Liver (tissue), 9 donors: ENCODE measurements around the gene LTB4R2. TPM values are rescaled to one million over a fixed set of nuclear protein-coding genes. Genes with fewer than 3 reads are reported as not detected.
A peak's percentile ranks its signal among the peaks of the same experiment; 100 is the strongest.

Experiments used
- DNase-seq: peaks from one replicate; pipeline ENCODE4 v3.0.0-alpha.2; 2017; ENCODE audit warnings: low spot score
- H3K27ac ChIP-seq, 2 donors: one replicate each; pipeline ENCODE4 v1.7.0; 2013; ENCODE audit warnings: inconsistent platforms in 2 of 2, low read length in 2 of 2, control low read depth in 1 of 2, low read depth in 1 of 2, mild to moderate bottlenecking in 1 of 2
- H3K27me3 ChIP-seq, 4 donors: one replicate each; pipeline versions ENCODE4 v1.6.1 to v1.7.0; 2013; ENCODE audit warnings: low read length in 3 of 4, inconsistent platforms in 1 of 4, mild to moderate bottlenecking in 1 of 4, moderate library complexity in 1 of 4; ENCODE audit not compliant: control insufficient read depth in 4 of 4, insufficient read depth in 4 of 4
- H3K36me3 ChIP-seq, 4 donors: one replicate each; pipeline versions ENCODE4 v1.6.1 to v1.7.0; 2013; ENCODE audit warnings: low read length in 3 of 4, mild to moderate bottlenecking in 3 of 4, low read depth in 1 of 4, moderate library complexity in 1 of 4; ENCODE audit not compliant: control insufficient read depth in 4 of 4, insufficient read depth in 3 of 4
- H3K4me1 ChIP-seq, 4 donors: one replicate each; pipeline versions ENCODE4 v1.6.1 to v1.7.0; 2013; ENCODE audit warnings: low read length in 3 of 4, mild to moderate bottlenecking in 3 of 4, moderate library complexity in 1 of 4; ENCODE audit not compliant: control insufficient read depth in 4 of 4, insufficient read depth in 4 of 4
- H3K4me3 ChIP-seq, 3 donors: one replicate each; pipeline versions ENCODE4 v1.6.1 to v1.7.0; 2013; ENCODE audit warnings: low read length in 3 of 3, control low read depth in 1 of 3, low read depth in 1 of 3, mild to moderate bottlenecking in 1 of 3
- H3K9ac ChIP-seq, 2 donors: one replicate each; pipeline ENCODE4 v1.7.0; 2013; ENCODE audit warnings: low read length in 2 of 2, mild to moderate bottlenecking in 2 of 2, moderate library complexity in 2 of 2, control low read depth in 1 of 2, low read depth in 1 of 2
- H3K9me3 ChIP-seq, 4 donors: one replicate each; pipeline versions ENCODE4 v1.6.1 to v1.7.0; 2013; ENCODE audit warnings: low read length in 3 of 4; ENCODE audit not compliant: control insufficient read depth in 4 of 4
- EGR1 ChIP-seq, 2 donors: IDR thresholded peaks; 2 replicates each; pipeline ENCODE4 v1.6.1; 2016 to 2018; ENCODE audit warnings: antibody characterized with exemption in 2 of 2, low read depth in 2 of 2
- FOXA1 ChIP-seq: IDR thresholded peaks from 2 replicates; pipeline ENCODE4 v1.6.1; 2016; ENCODE audit warnings: antibody characterized with exemption
- FOXA2 ChIP-seq: IDR thresholded peaks from 2 replicates; pipeline ENCODE4 v1.6.1; 2016; ENCODE audit warnings: antibody characterized with exemption
- GABPA ChIP-seq, 2 donors: IDR thresholded peaks in 1 of 2; conservative IDR thresholded peaks in 1 of 2; 2 replicates each; pipeline ENCODE4 v1.6.1; 2016; ENCODE audit warnings: antibody characterized with exemption in 2 of 2, mild to moderate bottlenecking in 1 of 2, moderate library complexity in 1 of 2
- HNF4A ChIP-seq, 2 donors: conservative IDR thresholded peaks; 2 replicates each; pipeline ENCODE4 v1.6.1; 2016; ENCODE audit warnings: antibody characterized with exemption in 2 of 2, mild to moderate bottlenecking in 2 of 2
- HNF4G ChIP-seq: IDR thresholded peaks from 2 replicates; pipeline ENCODE4 v1.6.1; 2016; ENCODE audit warnings: antibody characterized with exemption
- JUND ChIP-seq, 2 donors: IDR thresholded peaks; 2 replicates each; pipeline ENCODE4 v1.6.1; 2016; ENCODE audit warnings: antibody characterized with exemption in 2 of 2
- NR2F2 ChIP-seq: IDR thresholded peaks from 2 replicates; pipeline ENCODE4 v1.6.1; 2016; ENCODE audit warnings: antibody characterized with exemption
- RAD21 ChIP-seq, 2 donors: IDR thresholded peaks; 2 replicates each; pipeline ENCODE4 v1.6.1; 2016; ENCODE audit warnings: antibody characterized with exemption in 2 of 2, mild to moderate bottlenecking in 2 of 2
- RXRA ChIP-seq, 2 donors: IDR thresholded peaks; 2 replicates each; pipeline ENCODE4 v1.6.1; 2017 to 2018; ENCODE audit warnings: antibody characterized with exemption in 2 of 2, mild to moderate bottlenecking in 1 of 2
- SP1 ChIP-seq: IDR thresholded peaks from 2 replicates; pipeline ENCODE4 v1.6.1; 2018; ENCODE audit warnings: antibody characterized with exemption, mild to moderate bottlenecking
- TAF1 ChIP-seq: conservative IDR thresholded peaks from 2 replicates; pipeline ENCODE4 v1.6.1; 2016; ENCODE audit warnings: antibody characterized with exemption, mild to moderate bottlenecking
- YY1 ChIP-seq: IDR thresholded peaks from 2 replicates; pipeline ENCODE4 v1.6.1; 2016; ENCODE audit warnings: antibody characterized with exemption, mild to moderate bottlenecking
- WGBS: extraction: QIAGEN DNeasy Blood & Tissue Kit; methylation state at CpG from one replicate; pipeline ENCODE4 v1.1.7; 2013; 5-methylcytosine and 5-hydroxymethylcytosine counted together
- polyA plus RNA-seq, 2 donors: library from polyadenylated mRNA; stranded (reverse) in 1 of 2; unstranded in 1 of 2; fragments of 200-250 nt in 1 of 2; fragments of >200 nt in 1 of 2; fragmentation: Nextera tagmentation in 1 of 2; extraction: Ambion mirVana in 1 of 2; gene quantifications; one replicate each; pipeline versions ENCODE4 v1.2.1 to v1.2.3, GENCODE V29; 2013 to 2015
- total RNA-seq, 2 donors: library from RNA; depleted of rRNA; stranded (reverse); fragments of >200 nt; gene quantifications; one replicate each; pipeline ENCODE4 v1.2.3, GENCODE V29; 2014
- TF ChIP-seq, protein P1 (sequence below): IDR thresholded peaks from 2 replicates; pipeline ENCODE4 v1.6.1; 2016; ENCODE audit warnings: antibody characterized with exemption
- TF ChIP-seq, protein P2 (sequence below): fragments of 150-350 bp; IDR thresholded peaks from 2 replicates; pipeline ENCODE4 v1.5.1; 2017; ENCODE audit warnings: improper control_type of control experiment, low read depth, low read length; ENCODE audit not compliant: missing input control
- TF ChIP-seq, protein P3 (sequence below): IDR thresholded peaks from 2 replicates; pipeline ENCODE4 v1.6.1; 2016; ENCODE audit warnings: antibody characterized with exemption
- TF ChIP-seq, protein P4 (sequence below): IDR thresholded peaks from 2 replicates; pipeline ENCODE4 v1.6.1; 2016; ENCODE audit warnings: antibody characterized with exemption, mild to moderate bottlenecking
- TF ChIP-seq, protein P5 (sequence below): IDR thresholded peaks from 2 replicates; pipeline ENCODE4 v1.6.1; 2016; ENCODE audit warnings: antibody characterized with exemption
- donor health status: healthy.
- donor health status: healthy.
- donor health status: healthy.
- donor health status: healthy.
- donor health status: healthy.

LTB4R2 gene
- total and polyA plus RNA-seq, 4 donors, result 0.28 to 11.3 (median 1.9) TPM

DNA sequence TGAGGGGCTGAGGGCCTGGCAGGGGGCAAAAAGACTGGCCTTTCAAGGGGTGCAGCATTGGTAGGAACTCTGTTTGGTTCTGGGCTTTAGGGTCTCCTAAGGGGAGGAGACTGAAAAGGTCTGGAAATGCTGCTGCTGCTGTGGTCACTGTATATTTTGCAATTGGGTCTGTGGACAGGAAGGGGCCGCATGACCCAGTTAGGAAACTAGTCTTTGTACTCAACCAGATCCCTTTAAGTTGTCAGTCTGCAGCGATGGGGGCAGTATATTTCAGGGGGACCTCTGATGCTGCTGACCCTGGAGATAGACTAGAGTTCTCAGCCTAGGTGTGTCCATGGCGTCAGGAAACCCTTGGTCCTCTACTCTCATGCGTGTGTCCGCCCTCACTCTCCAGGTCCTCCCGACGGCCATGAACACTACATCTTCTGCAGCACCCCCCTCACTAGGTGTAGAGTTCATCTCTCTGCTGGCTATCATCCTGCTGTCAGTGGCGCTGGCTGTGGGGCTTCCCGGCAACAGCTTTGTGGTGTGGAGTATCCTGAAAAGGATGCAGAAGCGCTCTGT, 5.4 kb downstream of the LTB4R2 start:
- H3K27me3 ChIP-seq, result no peaks in the 10 kb centered on the region
- 84% methylated on average over 10 of the region's 10 CpGs for WGBS
- H3K4me3 ChIP-seq, result no peak overlapping the region
- H3K36me3 ChIP-seq, result no peaks in the 10 kb centered on the region
- no peak overlapping the region for H3K9ac ChIP-seq
- no peaks in the 10 kb centered on the region for H3K9me3 ChIP-seq
- DNase-seq, result no peak
- peak overlapping the region; percentile 4 to 48 for H3K27ac ChIP-seq
- TF ChIP-seq FOXA1, result no peak
- no peak for TF ChIP-seq JUND (IDR thresholded peaks at IDR 0.05)
- TF ChIP-seq, protein P1, sequence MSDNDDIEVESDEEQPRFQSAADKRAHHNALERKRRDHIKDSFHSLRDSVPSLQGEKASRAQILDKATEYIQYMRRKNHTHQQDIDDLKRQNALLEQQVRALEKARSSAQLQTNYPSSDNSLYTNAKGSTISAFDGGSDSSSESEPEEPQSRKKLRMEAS, result no peak
- no peak for TF ChIP-seq RAD21 (IDR thresholded peaks at IDR 0.05)
- TF ChIP-seq YY1, result no peak
- TF ChIP-seq RXRA (IDR thresholded peaks at IDR 0.05), result no peak
- TF ChIP-seq, protein P2, sequence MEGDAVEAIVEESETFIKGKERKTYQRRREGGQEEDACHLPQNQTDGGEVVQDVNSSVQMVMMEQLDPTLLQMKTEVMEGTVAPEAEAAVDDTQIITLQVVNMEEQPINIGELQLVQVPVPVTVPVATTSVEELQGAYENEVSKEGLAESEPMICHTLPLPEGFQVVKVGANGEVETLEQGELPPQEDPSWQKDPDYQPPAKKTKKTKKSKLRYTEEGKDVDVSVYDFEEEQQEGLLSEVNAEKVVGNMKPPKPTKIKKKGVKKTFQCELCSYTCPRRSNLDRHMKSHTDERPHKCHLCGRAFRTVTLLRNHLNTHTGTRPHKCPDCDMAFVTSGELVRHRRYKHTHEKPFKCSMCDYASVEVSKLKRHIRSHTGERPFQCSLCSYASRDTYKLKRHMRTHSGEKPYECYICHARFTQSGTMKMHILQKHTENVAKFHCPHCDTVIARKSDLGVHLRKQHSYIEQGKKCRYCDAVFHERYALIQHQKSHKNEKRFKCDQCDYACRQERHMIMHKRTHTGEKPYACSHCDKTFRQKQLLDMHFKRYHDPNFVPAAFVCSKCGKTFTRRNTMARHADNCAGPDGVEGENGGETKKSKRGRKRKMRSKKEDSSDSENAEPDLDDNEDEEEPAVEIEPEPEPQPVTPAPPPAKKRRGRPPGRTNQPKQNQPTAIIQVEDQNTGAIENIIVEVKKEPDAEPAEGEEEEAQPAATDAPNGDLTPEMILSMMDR, result no peak
- TF ChIP-seq FOXA2, result no peak
- no peak for TF ChIP-seq NR2F2
- TF ChIP-seq, protein P3, sequence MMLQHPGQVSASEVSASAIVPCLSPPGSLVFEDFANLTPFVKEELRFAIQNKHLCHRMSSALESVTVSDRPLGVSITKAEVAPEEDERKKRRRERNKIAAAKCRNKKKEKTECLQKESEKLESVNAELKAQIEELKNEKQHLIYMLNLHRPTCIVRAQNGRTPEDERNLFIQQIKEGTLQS, result no peak
- TF ChIP-seq, protein P4, sequence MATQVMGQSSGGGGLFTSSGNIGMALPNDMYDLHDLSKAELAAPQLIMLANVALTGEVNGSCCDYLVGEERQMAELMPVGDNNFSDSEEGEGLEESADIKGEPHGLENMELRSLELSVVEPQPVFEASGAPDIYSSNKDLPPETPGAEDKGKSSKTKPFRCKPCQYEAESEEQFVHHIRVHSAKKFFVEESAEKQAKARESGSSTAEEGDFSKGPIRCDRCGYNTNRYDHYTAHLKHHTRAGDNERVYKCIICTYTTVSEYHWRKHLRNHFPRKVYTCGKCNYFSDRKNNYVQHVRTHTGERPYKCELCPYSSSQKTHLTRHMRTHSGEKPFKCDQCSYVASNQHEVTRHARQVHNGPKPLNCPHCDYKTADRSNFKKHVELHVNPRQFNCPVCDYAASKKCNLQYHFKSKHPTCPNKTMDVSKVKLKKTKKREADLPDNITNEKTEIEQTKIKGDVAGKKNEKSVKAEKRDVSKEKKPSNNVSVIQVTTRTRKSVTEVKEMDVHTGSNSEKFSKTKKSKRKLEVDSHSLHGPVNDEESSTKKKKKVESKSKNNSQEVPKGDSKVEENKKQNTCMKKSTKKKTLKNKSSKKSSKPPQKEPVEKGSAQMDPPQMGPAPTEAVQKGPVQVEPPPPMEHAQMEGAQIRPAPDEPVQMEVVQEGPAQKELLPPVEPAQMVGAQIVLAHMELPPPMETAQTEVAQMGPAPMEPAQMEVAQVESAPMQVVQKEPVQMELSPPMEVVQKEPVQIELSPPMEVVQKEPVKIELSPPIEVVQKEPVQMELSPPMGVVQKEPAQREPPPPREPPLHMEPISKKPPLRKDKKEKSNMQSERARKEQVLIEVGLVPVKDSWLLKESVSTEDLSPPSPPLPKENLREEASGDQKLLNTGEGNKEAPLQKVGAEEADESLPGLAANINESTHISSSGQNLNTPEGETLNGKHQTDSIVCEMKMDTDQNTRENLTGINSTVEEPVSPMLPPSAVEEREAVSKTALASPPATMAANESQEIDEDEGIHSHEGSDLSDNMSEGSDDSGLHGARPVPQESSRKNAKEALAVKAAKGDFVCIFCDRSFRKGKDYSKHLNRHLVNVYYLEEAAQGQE, result no peak
- no peak for TF ChIP-seq HNF4G
- H3K4me1 ChIP-seq, result peaks cover 8 to 26% (median 16%) of the 10 kb centered on the region in 4 donors

DNA sequence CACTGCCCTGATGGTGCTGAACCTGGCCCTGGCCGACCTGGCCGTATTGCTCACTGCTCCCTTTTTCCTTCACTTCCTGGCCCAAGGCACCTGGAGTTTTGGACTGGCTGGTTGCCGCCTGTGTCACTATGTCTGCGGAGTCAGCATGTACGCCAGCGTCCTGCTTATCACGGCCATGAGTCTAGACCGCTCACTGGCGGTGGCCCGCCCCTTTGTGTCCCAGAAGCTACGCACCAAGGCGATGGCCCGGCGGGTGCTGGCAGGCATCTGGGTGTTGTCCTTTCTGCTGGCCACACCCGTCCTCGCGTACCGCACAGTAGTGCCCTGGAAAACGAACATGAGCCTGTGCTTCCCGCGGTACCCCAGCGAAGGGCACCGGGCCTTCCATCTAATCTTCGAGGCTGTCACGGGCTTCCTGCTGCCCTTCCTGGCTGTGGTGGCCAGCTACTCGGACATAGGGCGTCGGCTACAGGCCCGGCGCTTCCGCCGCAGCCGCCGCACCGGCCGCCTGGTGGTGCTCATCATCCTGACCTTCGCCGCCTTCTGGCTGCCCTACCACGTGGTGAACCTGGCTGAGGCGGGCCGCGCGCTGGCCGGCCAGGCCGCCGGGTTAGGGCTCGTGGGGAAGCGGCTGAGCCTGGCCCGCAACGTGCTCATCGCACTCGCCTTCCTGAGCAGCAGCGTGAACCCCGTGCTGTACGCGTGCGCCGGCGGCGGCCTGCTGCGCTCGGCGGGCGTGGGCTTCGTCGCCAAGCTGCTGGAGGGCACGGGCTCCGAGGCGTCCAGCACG, 6.1 kb downstream of the LTB4R2 start:
- Histone ChIP-seq H3K9me3 (no peaks in the 10 kb centered on the region), H3K4me3 (no peak overlapping the region), H3K27me3 (no peaks in the 10 kb centered on the region), H3K36me3 (no peaks in the 10 kb centered on the region), H3K27ac (peak overlapping the region; percentile 4 to 21), H3K4me1 (peaks cover 6 to 20% (median 12%) of the 10 kb centered on the region in 4 donors), H3K9ac (no peak overlapping the region)
- WGBS, result 40% methylated on average over 70 of the region's 70 CpGs
- DNase-seq, result peak; percentile 63
- TF ChIP-seq, protein P1, result no peak
- TF ChIP-seq HNF4G (no peak), FOXA1 (no peak), FOXA2 (no peak), TAF1 (no peak), YY1 (no peak), NR2F2 (peak; percentile 50), RAD21 (IDR thresholded peaks at IDR 0.05) (peak in 1 of 2 donors; percentile 39), GABPA (IDR thresholded peaks at IDR 0.05 in 1 of 2, conservative IDR thresholded peaks at IDR 0.05 in 1 of 2) (no peak), RXRA (IDR thresholded peaks at IDR 0.05) (no peak), EGR1 (IDR thresholded peaks at IDR 0.05; ENCODE audit: low read depth in 2 of 2) (no peak), SP1 (peak; percentile 55), HNF4A (conservative IDR thresholded peaks at IDR 0.05) (no peak)
- TF ChIP-seq, protein P4, result no peak
- TF ChIP-seq, protein P5, sequence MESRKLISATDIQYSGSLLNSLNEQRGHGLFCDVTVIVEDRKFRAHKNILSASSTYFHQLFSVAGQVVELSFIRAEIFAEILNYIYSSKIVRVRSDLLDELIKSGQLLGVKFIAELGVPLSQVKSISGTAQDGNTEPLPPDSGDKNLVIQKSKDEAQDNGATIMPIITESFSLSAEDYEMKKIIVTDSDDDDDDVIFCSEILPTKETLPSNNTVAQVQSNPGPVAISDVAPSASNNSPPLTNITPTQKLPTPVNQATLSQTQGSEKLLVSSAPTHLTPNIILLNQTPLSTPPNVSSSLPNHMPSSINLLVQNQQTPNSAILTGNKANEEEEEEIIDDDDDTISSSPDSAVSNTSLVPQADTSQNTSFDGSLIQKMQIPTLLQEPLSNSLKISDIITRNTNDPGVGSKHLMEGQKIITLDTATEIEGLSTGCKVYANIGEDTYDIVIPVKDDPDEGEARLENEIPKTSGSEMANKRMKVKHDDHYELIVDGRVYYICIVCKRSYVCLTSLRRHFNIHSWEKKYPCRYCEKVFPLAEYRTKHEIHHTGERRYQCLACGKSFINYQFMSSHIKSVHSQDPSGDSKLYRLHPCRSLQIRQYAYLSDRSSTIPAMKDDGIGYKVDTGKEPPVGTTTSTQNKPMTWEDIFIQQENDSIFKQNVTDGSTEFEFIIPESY, result no peak
- TF ChIP-seq, protein P3, result no peak
